HG03060 (cell line): ENCODE data around the gene CDC14B.
"Not testable (repeated sequence)": the region's sequence is repeated elsewhere in the genome, so short reads cannot be mapped to it uniquely, and the experiment has no call there.

Experiments used
- ATAC-seq: cut with Tn5 transposase; IDR thresholded peaks from one replicate; pipeline ENCODE4 v1.9.1; 2021; ENCODE audit warnings: low read depth, moderate number of reproducible peaks; ENCODE audit not compliant: unreplicated experiment

CDC14B gene

GRCh38 chr9:96553070-96553469, 66.6 kb downstream of the CDC14B start:
- no peak for ATAC-seq

GRCh38 chr9:96551403-96551802, 68.2 kb downstream of the CDC14B start:
- ATAC-seq, result no peak

DNA sequence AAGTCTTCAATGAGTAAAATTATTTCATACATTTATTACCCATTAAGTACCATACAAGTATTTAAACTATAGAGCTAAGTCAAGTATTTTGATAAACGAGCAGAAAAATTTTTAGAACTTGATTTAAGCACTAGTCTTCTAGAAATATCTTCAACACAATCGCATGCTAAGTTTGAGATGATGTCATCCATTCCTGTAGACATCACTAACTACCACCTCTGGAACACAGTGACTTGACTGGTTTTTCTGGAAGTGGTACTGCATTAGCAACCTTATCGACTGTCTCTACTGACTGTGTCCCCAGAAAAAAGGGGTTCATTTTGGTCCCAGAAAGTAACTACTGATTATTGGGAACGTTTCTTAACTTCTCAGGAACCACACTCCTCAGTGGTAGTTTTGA, 69.0 kb downstream of the CDC14B start:
- no peak for ATAC-seq

GRCh38 chr9:96543131-96543530, 76.5 kb downstream of the CDC14B start:
- not testable (repeated sequence) for ATAC-seq

DNA sequence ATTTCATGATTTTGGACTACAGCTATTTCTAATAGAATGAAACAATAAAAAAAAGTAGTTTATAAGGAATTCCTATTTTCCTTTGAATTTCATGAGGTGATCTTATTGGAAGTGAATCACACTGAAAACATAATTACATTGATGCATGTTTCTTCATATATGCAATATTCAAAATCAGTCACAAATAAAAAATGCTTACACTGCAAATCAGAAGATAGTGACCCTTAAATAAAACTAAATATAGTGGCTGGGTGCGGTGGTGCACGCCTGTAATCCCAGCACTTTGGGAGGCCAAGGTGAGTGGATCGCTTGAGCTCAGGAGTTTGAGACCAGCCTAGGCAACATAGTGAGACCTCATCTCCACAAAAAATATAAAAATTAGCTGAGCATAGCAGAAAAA, 79.5 kb downstream of the CDC14B start:
- no peak for ATAC-seq

DNA sequence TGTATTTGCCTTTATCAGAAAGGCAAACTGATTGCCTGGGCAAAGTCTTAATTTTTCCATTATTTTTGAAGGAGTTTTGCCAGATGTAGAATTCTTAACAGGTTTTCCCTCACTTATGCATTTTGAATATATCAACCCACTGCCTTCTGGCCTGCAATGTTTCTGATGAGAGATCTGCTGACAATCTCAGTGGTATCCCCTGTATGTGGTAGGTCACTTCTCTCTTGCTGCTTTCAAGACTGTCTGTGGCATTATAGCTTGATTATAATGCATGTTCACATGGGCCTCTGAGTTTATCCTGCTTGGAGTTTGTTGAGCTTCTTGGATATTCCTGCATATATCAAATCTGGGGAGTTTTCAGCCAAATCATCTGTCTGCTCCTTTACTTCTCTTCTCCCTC, 87.5 kb downstream of the CDC14B start:
- no peak for ATAC-seq

DNA sequence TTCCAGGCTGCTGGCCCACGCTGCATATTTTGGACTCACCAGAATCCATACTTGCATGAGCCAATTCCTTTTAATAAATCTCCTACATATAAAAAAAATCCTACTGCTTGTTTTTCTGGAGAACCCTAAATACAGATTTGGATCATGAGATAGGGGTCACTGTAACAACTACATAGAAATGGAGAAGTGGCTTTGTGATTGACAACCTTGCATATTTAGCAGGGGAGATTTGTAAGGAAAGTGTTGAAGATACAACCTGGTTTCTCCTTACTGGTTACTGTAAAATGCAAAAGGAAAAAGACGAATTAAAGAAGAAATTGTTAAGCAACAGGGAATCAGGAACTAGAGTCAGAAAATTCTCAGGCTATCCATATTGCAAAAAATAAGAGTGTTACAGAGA, 94.9 kb downstream of the CDC14B start:
- ATAC-seq, result no peak

DNA sequence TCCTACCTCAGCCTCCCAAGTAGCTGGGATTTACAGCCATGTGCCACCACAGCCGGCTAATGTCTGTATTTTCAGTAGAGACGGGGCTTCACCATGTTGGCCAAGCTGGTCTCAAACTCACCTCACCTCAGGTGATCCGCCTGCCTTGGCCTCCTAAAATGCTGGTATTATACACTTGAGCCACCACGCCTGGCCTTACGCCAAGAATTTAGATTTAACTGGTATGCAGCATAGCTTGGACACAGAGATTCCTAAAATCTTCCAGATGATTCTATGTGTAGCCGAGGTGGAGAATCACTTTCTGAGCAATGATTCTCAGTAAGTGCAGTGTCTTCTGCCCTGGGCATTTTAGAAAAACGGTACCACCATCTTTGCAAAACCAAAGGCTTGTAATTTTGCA, 95.6 kb downstream of the CDC14B start:
- no peak for ATAC-seq

DNA sequence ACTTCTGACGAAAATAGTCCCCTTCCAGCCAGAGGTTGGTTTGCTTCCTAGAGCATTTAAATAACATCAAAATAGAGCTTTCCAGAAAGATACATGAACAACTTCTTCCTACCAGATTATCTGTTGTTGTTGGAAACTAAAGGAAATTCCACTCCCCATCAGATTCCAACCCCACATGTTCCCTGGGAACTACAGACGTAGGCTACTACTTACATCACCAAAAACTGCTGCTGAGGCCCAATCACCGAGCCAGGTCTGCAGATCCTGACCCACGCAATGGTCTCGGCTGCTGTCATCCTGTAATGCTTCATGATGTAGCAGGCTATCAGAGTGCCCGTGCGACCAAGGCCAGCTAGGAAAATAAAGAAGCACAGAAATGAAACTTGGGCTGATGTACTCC, 96.3 kb downstream of the CDC14B start:
- ATAC-seq, result no peak

DNA sequence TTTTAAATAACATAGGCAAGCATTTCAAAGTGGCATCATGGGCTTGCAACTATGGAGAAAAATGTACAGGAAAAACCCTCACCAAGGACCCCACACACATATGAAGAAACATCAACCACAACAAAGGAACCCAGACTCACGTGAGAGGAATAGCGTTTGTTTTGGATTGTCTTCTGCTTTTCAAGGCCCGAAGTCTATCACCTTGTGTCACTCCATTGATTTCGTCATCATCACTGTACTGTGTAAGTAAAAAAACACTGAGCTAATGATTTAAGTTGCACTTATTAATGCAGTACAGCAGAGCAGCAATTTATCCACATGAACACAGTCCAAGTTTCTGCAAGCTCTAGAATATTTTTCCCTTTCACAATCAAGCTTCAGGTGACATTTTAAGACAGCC, 97.3 kb downstream of the CDC14B start:
- no peak for ATAC-seq

DNA sequence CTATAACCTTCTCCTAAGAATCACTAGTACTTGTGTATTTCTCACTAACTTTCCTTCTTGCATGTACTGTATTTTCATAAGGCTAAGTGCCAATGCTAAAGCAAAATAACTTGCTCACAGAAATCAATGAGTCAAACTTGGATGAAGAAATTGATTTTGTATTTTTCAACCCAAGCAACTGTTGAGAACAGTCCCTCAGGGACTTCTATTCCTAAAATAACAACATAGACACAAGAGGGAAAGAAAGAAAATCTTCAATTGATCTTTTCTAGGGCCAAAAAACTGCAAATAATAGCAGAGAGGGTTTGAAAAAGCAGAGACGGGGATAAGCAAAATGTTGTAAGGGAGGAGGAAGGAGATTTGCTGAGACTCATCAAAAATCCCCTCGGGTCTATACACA, 99.9 kb downstream of the CDC14B start:
- no peak for ATAC-seq

DNA sequence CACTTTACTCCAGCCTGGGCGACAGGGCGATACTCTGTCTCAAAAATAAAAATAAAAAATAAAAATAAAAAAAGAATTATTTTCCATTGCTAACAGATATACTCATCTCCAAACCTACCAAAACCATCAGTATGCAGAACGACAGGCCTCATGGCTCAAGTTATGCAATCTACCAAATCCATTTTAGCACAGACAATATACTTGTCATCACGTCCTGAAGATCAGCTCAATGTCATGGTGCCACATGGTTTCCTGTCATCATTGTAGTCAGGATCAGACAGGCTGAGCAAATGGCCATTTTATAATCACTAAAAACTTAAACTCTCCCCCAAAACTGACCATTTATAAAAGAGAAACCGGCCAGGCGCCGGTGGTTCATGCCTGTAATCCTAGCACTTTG, 100.5 kb downstream of the CDC14B start:
- no peak for ATAC-seq

DNA sequence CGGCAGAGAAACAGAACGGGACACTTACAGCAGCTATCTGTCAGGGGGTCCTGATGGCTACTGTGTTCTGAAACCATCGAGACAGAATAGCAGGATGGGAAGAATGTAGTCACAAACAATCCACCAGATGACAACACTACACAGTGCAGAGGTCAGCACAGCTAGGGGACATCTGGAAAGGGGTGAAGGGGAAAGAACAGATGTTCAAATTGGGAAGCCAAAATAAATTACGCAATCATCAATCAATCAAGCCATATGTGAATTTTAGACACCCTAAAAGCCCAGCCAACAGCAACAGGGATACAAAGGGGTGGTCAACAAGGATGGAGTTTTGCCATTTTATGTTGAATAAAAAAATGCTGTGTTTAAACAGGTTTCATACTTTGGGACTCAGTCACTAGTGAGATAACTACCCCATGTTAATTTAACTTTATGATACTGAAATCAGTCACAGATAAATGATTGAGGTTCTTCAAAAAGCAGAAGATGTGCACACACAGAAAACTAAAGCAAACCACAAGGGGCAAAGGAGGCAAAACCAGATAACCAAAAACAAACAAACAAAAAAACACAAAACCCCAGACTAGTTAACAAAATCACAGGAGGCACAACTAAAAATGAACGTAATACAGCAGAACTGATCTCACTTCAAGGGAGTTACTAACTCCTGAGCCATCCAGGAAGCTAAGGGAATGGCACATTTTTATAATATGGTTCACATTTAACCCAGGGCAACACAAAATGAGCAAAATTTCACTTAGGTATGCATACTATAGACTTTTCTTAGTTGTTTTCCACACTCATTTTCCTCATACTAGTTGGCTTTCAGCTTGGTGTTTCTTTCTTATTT, 103.8 kb downstream of the CDC14B start:
- ATAC-seq, result no peak

GRCh38 chr9:96514800-96515158, 104.9 kb downstream of the CDC14B start:
- ATAC-seq, result no peak

DNA sequence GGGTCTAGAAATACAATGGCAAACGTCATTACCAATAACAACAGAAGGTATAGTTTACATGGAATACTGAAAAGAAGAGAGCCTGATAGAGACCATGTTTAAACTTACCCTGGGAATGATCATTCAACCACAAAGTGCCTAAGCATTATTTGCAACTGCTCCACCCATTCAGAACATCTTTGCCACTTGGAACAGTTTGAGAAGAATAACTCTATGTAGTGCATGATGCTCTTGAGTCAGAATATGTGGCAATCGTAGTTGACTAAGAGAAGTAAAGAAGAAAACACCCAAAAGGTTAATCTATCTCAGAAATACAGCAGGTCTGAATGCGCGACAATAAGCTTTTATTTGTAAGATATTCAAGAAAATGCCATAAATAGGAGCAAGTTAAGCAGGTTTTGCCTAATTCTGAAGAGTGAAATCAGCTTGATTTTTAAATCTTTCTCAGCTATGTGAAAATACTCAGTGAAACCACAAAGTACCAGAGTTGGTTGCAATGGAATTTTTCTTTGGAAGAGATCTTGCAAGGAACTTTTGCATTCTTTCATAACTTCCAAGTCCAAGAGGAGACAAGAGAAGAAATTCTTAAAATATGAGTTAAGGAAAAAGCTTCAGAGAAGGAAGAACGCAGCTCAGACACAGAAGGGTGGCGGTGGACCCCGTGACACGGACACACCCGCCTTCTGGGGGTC, 105.4 kb downstream of the CDC14B start:
- ATAC-seq, result no peak

- ATAC-seq, result no peak
These were observed 106.0 kb downstream of the CDC14B start for GRCh38 chr9:96513622-96514021.

DNA sequence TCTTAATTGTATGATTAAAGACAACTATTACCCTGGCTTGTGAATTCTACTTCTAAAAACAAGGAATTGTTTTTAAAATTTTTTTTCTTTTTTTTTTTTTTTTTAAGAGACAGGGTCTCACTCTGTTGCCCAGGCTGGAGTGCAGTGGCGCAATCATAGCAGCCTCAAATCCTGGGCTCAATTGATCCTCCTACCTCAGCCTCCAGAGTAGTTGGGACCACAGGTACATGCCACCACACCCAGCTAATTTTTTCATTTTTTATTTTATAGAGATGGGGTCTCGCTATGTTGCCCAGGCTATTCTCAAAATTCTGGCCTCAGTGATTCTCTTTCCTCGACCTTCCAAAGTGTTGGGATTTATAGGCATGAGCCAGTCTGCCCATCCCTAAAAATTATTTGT, 107.4 kb downstream of the CDC14B start:
- no peak for ATAC-seq

GRCh38 chr9:96510258-96510657, 109.4 kb downstream of the CDC14B start:
- no peak for ATAC-seq

GRCh38 chr9:96509848-96510247, 109.8 kb downstream of the CDC14B start:
- no peak for ATAC-seq

GRCh38 chr9:96509026-96509425, 110.6 kb downstream of the CDC14B start:
- ATAC-seq, result no peak

GRCh38 chr9:96508227-96508940, 111.3 kb downstream of the CDC14B start:
- no peak for ATAC-seq
